Panc1 (cell line): ENCODE results near the gene WDR59. TPM values are rescaled to one million over a fixed set of nuclear protein-coding genes. Genes with fewer than 3 reads are reported as not detected.
A peak's percentile ranks its signal among the peaks of the same experiment; 100 is the strongest.

ENCODE experiments used
- ATAC-seq: fragments of 200-7000 bp; cut with Tn5 transposase; 2 replicates; pipeline ENCODE4 v1.9.1; 2020; ENCODE audit warnings: mild to moderate bottlenecking, moderate library complexity
- BruUV-seq: library from RNA; stranded (reverse); fragments of 400-500 nt; replicated peaks from 2 replicates; lab custom pipeline; 2021; lab: Mats Ljungman, UMichigan
- CTCF ChIA-PET: fragments of 300-600 bp; sonication (Branson Sonifier 250); formaldehyde crosslinking; loops from one replicate; lab custom pipeline; 2022; ENCODE audit warnings: antibody characterized with exemption; lab: Charles Lee
- POLR2A ChIA-PET: fragments of 300-600 bp; sonication (Branson Sonifier 250); formaldehyde crosslinking; loops from one replicate; lab custom pipeline; 2022; ENCODE audit warnings: antibody characterized with exemption; lab: Charles Lee
- DNase-seq: peaks from one replicate; pipeline ENCODE4 v3.0.0-alpha.2; 2010; ENCODE audit warnings: low read depth, low spot score
- H3K27ac ChIP-seq: 2 replicates; pipeline ENCODE4 v1.5.1; 2011; ENCODE audit warnings: mild to moderate bottlenecking, low read length, inconsistent platforms
- H3K27me3 ChIP-seq: fragments of 200-500 bp; sonication (Bioruptor generic); 2 replicates; pipeline ENCODE4 v1.6.0; 2014; ENCODE audit warnings: low read length, inconsistent platforms; ENCODE audit not compliant: control insufficient read depth, insufficient read depth
- H3K36me3 ChIP-seq: fragments of 200-500 bp; sonication (Bioruptor generic); 2 replicates; pipeline ENCODE4 v1.5.1; 2014; ENCODE audit warnings: inconsistent platforms, mild to moderate bottlenecking, low read length, moderate library complexity; ENCODE audit not compliant: control insufficient read depth, insufficient read depth
- H3K4me1 ChIP-seq: 2 replicates; pipeline ENCODE4 v1.5.1; 2011; ENCODE audit warnings: inconsistent platforms, mild to moderate bottlenecking, low read length, moderate library complexity; ENCODE audit not compliant: control insufficient read depth, insufficient read depth
- H3K4me3 ChIP-seq, 2 experiments: 2 replicates each; pipeline ENCODE4 v1.5.1; 2011 to 2012; ENCODE audit warnings: low read depth in 2 of 2, low read length in 2 of 2, mild to moderate bottlenecking in 2 of 2, inconsistent platforms in 1 of 2, moderate library complexity in 1 of 2
- H3K9me3 ChIP-seq: fragments of 200-500 bp; sonication (Bioruptor generic); 2 replicates; pipeline ENCODE4 v1.5.1; 2014; ENCODE audit warnings: low read depth, mild to moderate bottlenecking, inconsistent platforms, low read length, moderate library complexity; ENCODE audit not compliant: control insufficient read depth, insufficient read depth
- POLR2AphosphoS5 ChIP-seq: IDR thresholded peaks from 2 replicates; pipeline ENCODE4 v1.6.1; 2012; ENCODE audit warnings: mild to moderate bottlenecking, low read depth, low read length, moderate library complexity
- REST ChIP-seq, 2 experiments: IDR thresholded peaks; 2 replicates each; pipeline ENCODE4 v1.6.1; 2011 to 2012; ENCODE audit warnings: low read depth in 2 of 2, control low read depth in 1 of 2, low read length in 1 of 2, mild to moderate bottlenecking in 1 of 2, moderate library complexity in 1 of 2; ENCODE audit not compliant: insufficient read depth in 1 of 2
- SIN3A ChIP-seq: IDR thresholded peaks from 2 replicates; pipeline ENCODE4 v1.6.1; 2012; ENCODE audit warnings: low read depth, mild to moderate bottlenecking, low read length, moderate library complexity, borderline replicate concordance; ENCODE audit not compliant: insufficient read depth
- TCF7L2 ChIP-seq: IDR thresholded peaks from 2 replicates; pipeline ENCODE4 v1.6.1; 2011; ENCODE audit warnings: mild to moderate bottlenecking, low read depth, low read length, inconsistent platforms
- in situ Hi-C: cut with HindIII; loops from 2 replicates; pipeline ENCODE4 v1.10.0; 2016; ENCODE audit warnings: low sequenced_read_pairs, low pct_unique_long_range_greater_than_20kb
- intact Hi-C: fragments of 100-400 bp; cut with micrococcal nuclease; formaldehyde crosslinking; loops from one replicate; pipeline ENCODE4 v1.10.0; 2022; ENCODE audit not compliant: unreplicated experiment
- total RNA-seq: library from RNA; stranded (reverse); gene quantifications from one replicate; pipeline ENCODE4 v1.2.1, GENCODE V29; 2021; ENCODE audit not compliant: unreplicated experiment
- TF ChIP-seq, protein P1 (sequence below): fragments of 450-650 bp; IDR thresholded peaks from 2 replicates; pipeline ENCODE4 v1.5.1; 2017; ENCODE audit warnings: mild to moderate bottlenecking

WDR59 gene
- total RNA-seq, 1 experiment from 2014 or later = 58.7 TPM

DNA sequence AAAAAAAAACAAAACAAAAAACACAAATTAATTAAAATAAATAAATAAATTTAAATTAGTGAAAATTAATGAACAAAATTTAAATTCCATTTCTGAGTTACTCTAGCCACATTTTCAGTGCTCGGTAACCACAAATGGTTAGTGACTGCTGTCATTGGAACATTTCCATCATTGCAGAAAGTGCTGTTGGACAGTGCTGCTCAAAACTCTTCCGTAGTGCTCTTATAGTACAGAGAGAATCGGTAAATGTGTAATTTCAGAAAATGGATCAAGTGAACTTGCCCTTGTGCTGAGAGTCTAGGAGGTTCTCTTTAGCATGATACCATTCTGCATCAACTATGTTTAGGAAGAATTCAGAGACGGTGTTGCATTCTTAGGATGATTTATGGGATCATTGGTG is 37.6 kb upstream of the WDR59 start:
- Histone ChIP-seq H3K4me1 (peaks cover 37% of the 10 kb centered on the region), H3K9me3 (peaks cover 6% of the 10 kb centered on the region; the same call in 1 of the 2 replicates), H3K27ac (peak overlapping the region; percentile 41; the same call in 1 of the 2 replicates), H3K27me3 (no peaks in the 10 kb centered on the region), H3K36me3 (no peaks in the 10 kb centered on the region), H3K4me3 (no peak overlapping the region)
- BruUV-seq = no TSS peak
- no peak for TF ChIP-seq TCF7L2
- intact Hi-C loops = no loop called here
- in situ Hi-C loops = no loop called here
- ChIA-PET POLR2A (no interaction called here), CTCF (no interaction called here)
- DNase-seq (no peak), ATAC-seq (no peak)

- Histone ChIP-seq H3K4me3 (no peak overlapping the region), H3K27ac (no peak overlapping the region), H3K4me1 (peaks cover 36% of the 10 kb centered on the region), H3K36me3 (no peaks in the 10 kb centered on the region), H3K9me3 (peaks cover 6% of the 10 kb centered on the region; the same call in 1 of the 2 replicates), H3K27me3 (no peaks in the 10 kb centered on the region)
- intact Hi-C loops (no loop called here), in situ Hi-C loops (no loop called here)
- CTCF ChIA-PET = no interaction called here
- no TSS peak for BruUV-seq
- no peak for DNase-seq
- POLR2A ChIA-PET = no interaction called here
- TF ChIP-seq REST (IDR thresholded peaks at IDR 0.05; ENCODE audit: insufficient read depth in 1 of 2, low read depth in 2 of 2, low read length in 1 of 2) (no peak), TCF7L2 (no peak), SIN3A (no peak), POLR2AphosphoS5 (no peak)
- TF ChIP-seq, protein P1, sequence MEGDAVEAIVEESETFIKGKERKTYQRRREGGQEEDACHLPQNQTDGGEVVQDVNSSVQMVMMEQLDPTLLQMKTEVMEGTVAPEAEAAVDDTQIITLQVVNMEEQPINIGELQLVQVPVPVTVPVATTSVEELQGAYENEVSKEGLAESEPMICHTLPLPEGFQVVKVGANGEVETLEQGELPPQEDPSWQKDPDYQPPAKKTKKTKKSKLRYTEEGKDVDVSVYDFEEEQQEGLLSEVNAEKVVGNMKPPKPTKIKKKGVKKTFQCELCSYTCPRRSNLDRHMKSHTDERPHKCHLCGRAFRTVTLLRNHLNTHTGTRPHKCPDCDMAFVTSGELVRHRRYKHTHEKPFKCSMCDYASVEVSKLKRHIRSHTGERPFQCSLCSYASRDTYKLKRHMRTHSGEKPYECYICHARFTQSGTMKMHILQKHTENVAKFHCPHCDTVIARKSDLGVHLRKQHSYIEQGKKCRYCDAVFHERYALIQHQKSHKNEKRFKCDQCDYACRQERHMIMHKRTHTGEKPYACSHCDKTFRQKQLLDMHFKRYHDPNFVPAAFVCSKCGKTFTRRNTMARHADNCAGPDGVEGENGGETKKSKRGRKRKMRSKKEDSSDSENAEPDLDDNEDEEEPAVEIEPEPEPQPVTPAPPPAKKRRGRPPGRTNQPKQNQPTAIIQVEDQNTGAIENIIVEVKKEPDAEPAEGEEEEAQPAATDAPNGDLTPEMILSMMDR = no peak
- no peak for ATAC-seq
Observed at GRCh38 chr16:75021410-75021809, 36.5 kb upstream of the WDR59 start.

DNA sequence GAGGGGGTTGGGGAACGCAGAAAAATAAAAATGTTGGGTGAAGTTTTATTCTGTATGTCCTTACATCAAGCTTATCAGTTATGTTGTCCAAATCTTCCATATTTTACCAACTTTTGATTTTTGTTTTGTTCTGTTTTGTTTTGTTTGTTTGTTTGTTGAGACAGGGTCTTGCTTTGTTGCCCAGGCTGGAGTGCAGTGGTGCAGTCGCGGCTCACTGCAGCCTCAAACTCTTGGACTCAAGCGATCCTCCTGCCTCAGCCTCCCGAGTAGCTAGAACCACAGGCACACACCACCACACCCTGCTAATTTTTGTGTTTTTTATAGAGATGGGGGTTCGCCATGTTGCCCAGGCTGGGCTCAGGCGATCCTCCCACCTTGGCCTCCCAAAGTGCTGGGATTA is 34.7 kb upstream of the WDR59 start:
- TF ChIP-seq SIN3A = no peak
- TF ChIP-seq REST (IDR thresholded peaks at IDR 0.05; ENCODE audit: insufficient read depth in 1 of 2, low read depth in 2 of 2, low read length in 1 of 2) = no peak
- TF ChIP-seq POLR2AphosphoS5 = no peak
- TF ChIP-seq, protein P1 = no peak
- no peak for TF ChIP-seq TCF7L2
- Histone ChIP-seq H3K36me3 (no peaks in the 10 kb centered on the region), H3K27me3 (no peaks in the 10 kb centered on the region), H3K9me3 (peaks cover 6% of the 10 kb centered on the region; the same call in 1 of the 2 replicates), H3K4me1 (peaks cover 22% of the 10 kb centered on the region), H3K27ac (no peak overlapping the region), H3K4me3 (no peak overlapping the region)
- no peak for ATAC-seq
- no TSS peak for BruUV-seq
- ChIA-PET POLR2A (no interaction called here), CTCF (no interaction called here)
- no peak for DNase-seq
- intact Hi-C loops = no loop called here
- in situ Hi-C loops = no loop called here
